GM18909 (cell line): ENCODE results near the gene MCL1.
A peak's percentile ranks its signal among the peaks of the same experiment; 100 is the strongest.
"Not testable (repeated sequence)": the region's sequence is repeated elsewhere in the genome, so short reads cannot be mapped to it uniquely, and the experiment has no call there.

ENCODE experiments used
- ATAC-seq: cut with Tn5 transposase; IDR thresholded peaks from one replicate; pipeline ENCODE4 v1.9.1; 2021; ENCODE audit warnings: mild to moderate bottlenecking; ENCODE audit not compliant: unreplicated experiment, poor library complexity

Gene MCL1

GRCh38 chr1:150579110-150579944 is at the start of gene MCL1:
Gene MCL1 (minus strand): TSS chr1:150579610. CDS start chr1:150579530, 80 bp downstream.
- peak; percentile 94 for ATAC-seq

GRCh38 chr1:150628766-150629114 is 49.3 kb upstream of the MCL1 start:
- ATAC-seq = no peak

- ATAC-seq = no peak
These were observed 48.5 kb upstream of the MCL1 start for GRCh38 chr1:150627826-150628410.

GRCh38 chr1:150626150-150626549 is 46.7 kb upstream of the MCL1 start:
- ATAC-seq = no peak

- ATAC-seq = not testable (repeated sequence)
These were observed 45.1 kb upstream of the MCL1 start for GRCh38 chr1:150624546-150624945.

GRCh38 chr1:150624134-150624533 is 44.7 kb upstream of the MCL1 start:
- ATAC-seq = not testable (repeated sequence)

GRCh38 chr1:150622303-150622975 is 43.0 kb upstream of the MCL1 start:
- ATAC-seq = no peak

GRCh38 chr1:150621497-150622302 is 42.3 kb upstream of the MCL1 start:
- ATAC-seq = no peak

GRCh38 chr1:150620919-150621318 is 41.5 kb upstream of the MCL1 start:
- no peak for ATAC-seq

- no peak for ATAC-seq
These were observed 40.4 kb upstream of the MCL1 start for GRCh38 chr1:150619576-150620509.

GRCh38 chr1:150615346-150616201 is 36.2 kb upstream of the MCL1 start:
- no peak for ATAC-seq

GRCh38 chr1:150613061-150613920 is 33.9 kb upstream of the MCL1 start:
- ATAC-seq = no peak

- no peak for ATAC-seq
These were observed 32.6 kb upstream of the MCL1 start for GRCh38 chr1:150612014-150612345.

- no peak for ATAC-seq
These were observed 31.2 kb upstream of the MCL1 start for GRCh38 chr1:150610576-150610975.

- ATAC-seq = no peak
These were observed 30.3 kb upstream of the MCL1 start for GRCh38 chr1:150609732-150610131.

GRCh38 chr1:150606463-150607142 is 27.2 kb upstream of the MCL1 start:
- no peak for ATAC-seq

GRCh38 chr1:150605451-150605731 is 26.0 kb upstream of the MCL1 start:
- not testable (repeated sequence) for ATAC-seq

GRCh38 chr1:150604226-150604588 is 24.8 kb upstream of the MCL1 start:
- ATAC-seq = no peak
